Activated naive CD8-positive, alpha-beta T cell treated with anti-CD3 and anti-CD28 coated beads for 36 hours (primary cell): Measurements from ENCODE around the gene LRRC4C. TPM values are rescaled to one million over a fixed set of nuclear protein-coding genes. Genes with fewer than 3 reads are reported as not detected.
"Not testable (repeated sequence)": the region's sequence is repeated elsewhere in the genome, so short reads cannot be mapped to it uniquely, and the experiment has no call there.

ENCODE experiments used
- DNase-seq: peaks from one replicate; pipeline ENCODE4 v3.0.0; 2021
- H3K27ac Mint-ChIP-seq: one replicate; pipeline ENCODE4 v1.8.0; 2022; ENCODE audit warnings: mild to moderate bottlenecking, moderate library complexity, mixed read lengths
- H3K27me3 Mint-ChIP-seq: one replicate; pipeline ENCODE4 v1.8.0; 2022; ENCODE audit warnings: mild to moderate bottlenecking, mixed read lengths
- H3K36me3 Mint-ChIP-seq: one replicate; pipeline ENCODE4 v1.8.0; 2021; ENCODE audit warnings: mild to moderate bottlenecking, mixed read lengths
- H3K4me1 Mint-ChIP-seq: one replicate; pipeline ENCODE4 v1.8.0; 2021; ENCODE audit warnings: mixed read lengths
- H3K4me3 Mint-ChIP-seq: one replicate; pipeline ENCODE4 v1.8.0; 2022; ENCODE audit warnings: mild to moderate bottlenecking, moderate library complexity, mixed read lengths
- H3K9me3 Mint-ChIP-seq: one replicate; pipeline ENCODE4 v1.8.0; 2022; ENCODE audit warnings: mixed read lengths
- total RNA-seq, 2 experiments: library from RNA; stranded (reverse); gene quantifications; one replicate each; pipeline ENCODE4 v1.2.3, GENCODE V29; 2021

Gene LRRC4C
- total RNA-seq, 2 experiments from 2014 or later, result not detected

DNA sequence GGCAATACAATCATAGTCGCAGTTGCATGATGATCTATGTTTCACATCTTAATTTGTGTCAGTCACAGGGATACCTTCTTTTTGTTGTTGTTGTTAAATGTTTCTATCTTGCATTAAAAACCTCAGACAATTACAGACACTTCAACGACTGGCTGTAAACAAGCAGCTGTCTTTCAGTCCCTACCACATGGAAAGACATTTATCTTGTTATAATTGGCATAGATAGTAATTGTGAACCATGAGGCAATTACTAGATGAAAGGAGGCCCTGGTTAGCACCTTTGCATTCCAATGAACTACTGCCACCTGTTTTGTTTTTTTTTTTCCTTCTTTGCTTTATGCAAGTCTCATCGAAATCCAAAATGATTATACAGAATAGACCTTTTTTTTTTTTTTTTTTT lies 416.8 kb downstream of the LRRC4C start:
- H3K4me1 Mint-ChIP-seq, result no peaks in the 10 kb centered on the region
- DNase-seq, result no peak
- no peaks in the 10 kb centered on the region for H3K27me3 Mint-ChIP-seq
- no peaks in the 10 kb centered on the region for H3K36me3 Mint-ChIP-seq
- no peak overlapping the region for H3K4me3 Mint-ChIP-seq
- H3K27ac Mint-ChIP-seq, result no peak overlapping the region
- peaks cover 11% of the 10 kb centered on the region for H3K9me3 Mint-ChIP-seq

DNA sequence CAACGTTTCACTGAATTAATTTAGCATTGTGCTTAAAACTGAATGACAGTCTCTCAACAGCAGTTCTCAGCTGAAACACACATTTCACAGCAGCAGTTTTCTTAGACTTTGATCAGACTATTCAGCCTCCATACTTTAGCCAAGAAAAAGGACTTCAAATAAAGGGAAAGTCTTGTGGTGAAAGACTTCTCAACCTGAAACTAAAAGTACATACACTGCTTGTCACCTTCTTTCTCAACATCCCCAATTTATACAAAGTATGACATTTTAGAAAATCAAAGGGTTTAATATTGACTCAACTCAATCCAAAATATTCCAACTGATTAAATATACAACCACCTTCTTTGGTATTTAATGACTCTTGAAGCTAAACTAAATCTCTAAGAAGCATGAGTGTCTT lies 419.0 kb downstream of the LRRC4C start:
- Mint-ChIP-seq H3K36me3 (no peaks in the 10 kb centered on the region), H3K27ac (no peak overlapping the region), H3K9me3 (peaks cover 11% of the 10 kb centered on the region), H3K27me3 (no peaks in the 10 kb centered on the region), H3K4me1 (no peaks in the 10 kb centered on the region), H3K4me3 (no peak overlapping the region)
- no peak for DNase-seq

DNA sequence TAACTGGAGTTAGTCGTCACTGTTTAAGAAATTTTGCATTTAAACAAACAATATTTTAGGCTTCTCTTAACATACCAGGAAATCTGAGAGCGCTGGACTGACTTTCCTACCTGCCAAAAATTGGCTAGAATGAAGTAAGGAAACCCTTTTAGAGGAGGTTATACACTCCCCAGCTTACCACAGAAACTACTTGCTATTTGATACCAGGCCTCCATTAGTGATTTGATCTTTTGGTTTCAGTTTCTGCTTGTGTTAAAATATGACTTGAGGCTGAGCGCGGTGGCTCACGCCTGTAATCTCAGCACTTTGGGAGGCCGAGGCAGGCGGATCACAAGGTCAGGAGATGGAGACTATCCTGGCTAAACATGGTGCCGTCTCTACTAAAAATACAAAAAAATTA lies 419.9 kb downstream of the LRRC4C start:
- H3K36me3 Mint-ChIP-seq, result no peaks in the 10 kb centered on the region
- H3K4me1 Mint-ChIP-seq, result no peaks in the 10 kb centered on the region
- no peak overlapping the region for H3K27ac Mint-ChIP-seq
- no peak for DNase-seq
- H3K4me3 Mint-ChIP-seq, result no peak overlapping the region
- no peaks in the 10 kb centered on the region for H3K27me3 Mint-ChIP-seq
- peaks cover 11% of the 10 kb centered on the region for H3K9me3 Mint-ChIP-seq

DNA sequence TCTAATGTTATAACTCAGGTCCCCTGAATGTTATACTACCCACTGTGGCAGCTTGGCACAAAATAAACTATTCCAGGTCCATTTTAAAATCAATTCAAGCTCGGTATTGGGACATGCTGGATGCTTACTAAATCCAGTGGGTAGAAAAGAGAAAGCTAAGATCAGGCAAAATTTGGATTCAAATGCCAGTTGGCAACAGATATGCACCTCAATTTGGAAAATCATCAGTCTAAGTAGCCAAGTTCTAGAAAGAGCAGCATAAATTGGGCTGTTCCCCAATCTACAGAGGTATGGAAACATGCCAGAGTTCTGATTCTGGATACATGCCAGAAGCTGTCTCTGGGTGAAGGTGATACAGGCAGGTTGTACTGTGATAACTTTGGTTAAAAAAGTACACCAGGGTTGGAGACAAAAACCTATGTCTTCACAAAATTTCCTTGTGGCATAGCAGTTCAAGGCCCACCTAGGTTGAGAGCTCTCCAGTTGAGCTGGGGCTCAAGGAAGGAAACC lies 427.8 kb downstream of the LRRC4C start:
- Mint-ChIP-seq H3K4me3 (no peak overlapping the region), H3K27me3 (no peaks in the 10 kb centered on the region), H3K9me3 (peaks cover 10% of the 10 kb centered on the region), H3K27ac (no peak overlapping the region), H3K36me3 (no peaks in the 10 kb centered on the region), H3K4me1 (no peaks in the 10 kb centered on the region)
- DNase-seq, result no peak

DNA sequence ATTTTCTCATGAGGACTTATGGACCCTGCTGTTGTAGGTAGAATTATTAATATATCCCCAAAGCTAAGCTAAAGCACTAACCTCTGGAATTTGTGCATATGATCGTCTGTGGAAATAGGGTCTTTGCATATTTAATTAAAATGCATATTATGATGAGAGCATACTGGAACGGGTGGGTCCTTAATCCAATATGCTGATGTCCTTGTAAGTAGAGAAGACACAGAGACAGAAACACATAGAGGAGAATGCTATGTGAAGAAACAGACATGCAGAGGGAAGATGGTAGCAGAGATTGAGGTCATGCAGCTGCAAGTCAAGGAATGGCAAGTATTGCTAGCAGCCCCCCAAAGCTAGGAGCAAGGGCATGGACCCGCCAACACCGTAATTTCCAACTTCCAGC lies 439.2 kb downstream of the LRRC4C start:
- Mint-ChIP-seq H3K36me3 (no peaks in the 10 kb centered on the region), H3K4me1 (no peaks in the 10 kb centered on the region), H3K27ac (no peak overlapping the region), H3K27me3 (no peaks in the 10 kb centered on the region), H3K9me3 (peaks cover 13% of the 10 kb centered on the region), H3K4me3 (no peak overlapping the region)
- DNase-seq, result no peak

DNA sequence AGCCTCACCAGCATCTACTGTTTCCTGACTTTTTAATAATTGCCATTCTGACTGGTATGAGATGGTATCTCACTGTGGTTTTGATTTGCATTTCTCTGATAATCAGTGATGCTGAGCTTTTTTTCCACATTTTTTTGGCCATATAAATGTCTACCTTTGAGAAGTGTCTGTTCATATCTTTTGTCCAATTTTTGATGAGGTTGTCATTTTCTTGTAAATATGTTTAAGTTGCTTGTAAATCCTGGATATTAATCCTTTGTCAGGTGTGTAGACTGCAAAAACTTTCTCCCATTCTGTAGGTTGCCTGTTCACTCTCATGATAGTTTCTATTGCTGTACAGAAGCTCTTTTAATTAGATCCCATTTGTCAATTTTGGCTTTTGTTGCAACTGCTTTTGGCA lies 439.8 kb downstream of the LRRC4C start:
- not testable (repeated sequence) for H3K27me3 Mint-ChIP-seq, H3K4me1 Mint-ChIP-seq, H3K27ac Mint-ChIP-seq, DNase-seq, H3K4me3 Mint-ChIP-seq, H3K36me3 Mint-ChIP-seq
- peaks cover 11% of the 10 kb centered on the region for H3K9me3 Mint-ChIP-seq

DNA sequence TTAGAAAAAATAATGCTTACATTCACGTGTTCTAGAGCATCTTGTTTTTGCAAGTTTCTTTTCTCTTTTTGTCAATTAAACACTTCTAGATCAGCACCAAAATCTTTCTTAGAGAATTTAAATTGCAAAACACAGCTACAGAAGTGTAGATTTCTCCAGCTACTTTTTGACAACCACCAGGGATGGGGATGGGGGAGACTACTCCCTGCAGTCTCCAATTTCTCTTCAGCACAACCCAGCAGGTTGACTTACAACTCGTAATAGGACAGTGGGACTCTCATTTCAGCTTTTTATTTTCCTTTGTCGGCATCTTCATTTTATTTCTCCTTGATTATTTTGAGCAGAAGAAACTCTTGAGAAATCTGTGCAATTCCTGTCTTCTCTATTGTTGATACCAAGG lies 441.2 kb downstream of the LRRC4C start:
- Mint-ChIP-seq H3K9me3 (peaks cover 11% of the 10 kb centered on the region), H3K4me1 (no peaks in the 10 kb centered on the region), H3K27me3 (no peaks in the 10 kb centered on the region), H3K27ac (no peak overlapping the region), H3K4me3 (no peak overlapping the region), H3K36me3 (no peaks in the 10 kb centered on the region)
- no peak for DNase-seq

DNA sequence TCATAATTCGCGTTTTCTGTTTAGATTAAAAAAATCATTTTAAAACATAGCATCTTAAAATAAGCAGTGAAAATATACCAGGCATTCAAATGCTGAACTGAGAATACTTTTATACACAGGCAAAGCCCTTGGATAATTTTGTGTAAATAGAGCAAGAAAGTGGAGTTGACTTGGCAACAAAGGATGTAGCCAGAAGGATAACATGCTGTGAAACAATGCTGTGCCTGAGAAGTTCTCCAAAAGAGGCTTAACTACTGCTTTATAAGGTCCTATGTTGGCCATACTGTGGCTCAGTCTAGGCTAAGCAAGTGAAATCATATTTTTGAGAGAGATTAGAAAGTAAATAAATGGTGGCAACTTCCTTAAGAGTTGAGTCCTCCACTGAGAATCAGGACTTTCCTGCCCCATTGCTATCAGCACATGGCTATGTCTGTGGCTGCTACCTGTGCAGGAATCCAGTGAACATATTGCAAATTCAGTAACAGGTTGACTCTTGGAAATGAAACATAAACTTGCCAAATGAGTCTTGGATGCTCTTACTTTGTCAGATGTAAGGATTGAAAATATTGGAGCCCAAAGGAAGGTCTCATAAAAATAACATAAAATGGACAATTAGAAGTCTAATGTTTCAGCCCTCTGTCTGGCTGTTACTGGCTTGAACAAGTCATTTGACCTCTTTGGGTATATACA lies 448.9 kb downstream of the LRRC4C start:
- peaks cover 8% of the 10 kb centered on the region for H3K9me3 Mint-ChIP-seq

DNA sequence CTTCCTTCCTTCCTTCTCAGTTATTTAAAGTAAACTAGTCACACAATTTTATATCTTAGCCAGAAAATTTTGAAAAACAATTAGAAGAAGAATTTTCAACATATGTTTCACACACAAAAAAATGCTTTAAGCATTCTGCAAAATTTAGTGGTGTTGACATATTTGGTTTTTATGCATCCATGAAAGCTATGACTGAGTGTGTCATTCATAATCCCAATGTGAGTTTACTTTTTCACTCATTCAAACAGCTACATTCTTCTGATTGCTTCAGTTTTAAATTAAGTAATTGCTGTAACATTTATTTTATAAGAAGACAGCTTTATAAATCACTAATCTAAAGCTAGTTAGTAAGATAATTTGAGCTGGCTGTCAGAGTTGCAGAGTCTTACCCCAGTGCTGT lies 453.5 kb downstream of the LRRC4C start:
- no peak for DNase-seq
- Mint-ChIP-seq H3K4me1 (no peaks in the 10 kb centered on the region), H3K27me3 (no peaks in the 10 kb centered on the region), H3K9me3 (peaks cover 12% of the 10 kb centered on the region), H3K4me3 (no peak overlapping the region), H3K27ac (no peak overlapping the region), H3K36me3 (no peaks in the 10 kb centered on the region)

More for the DNA sequence above, 448.9 kb downstream of the LRRC4C start:
- Mint-ChIP-seq H3K36me3 (no peaks in the 10 kb centered on the region), H3K27me3 (no peaks in the 10 kb centered on the region), H3K27ac (no peak overlapping the region), H3K4me3 (no peak overlapping the region), H3K4me1 (no peaks in the 10 kb centered on the region)
- DNase-seq, result no peak

DNA sequence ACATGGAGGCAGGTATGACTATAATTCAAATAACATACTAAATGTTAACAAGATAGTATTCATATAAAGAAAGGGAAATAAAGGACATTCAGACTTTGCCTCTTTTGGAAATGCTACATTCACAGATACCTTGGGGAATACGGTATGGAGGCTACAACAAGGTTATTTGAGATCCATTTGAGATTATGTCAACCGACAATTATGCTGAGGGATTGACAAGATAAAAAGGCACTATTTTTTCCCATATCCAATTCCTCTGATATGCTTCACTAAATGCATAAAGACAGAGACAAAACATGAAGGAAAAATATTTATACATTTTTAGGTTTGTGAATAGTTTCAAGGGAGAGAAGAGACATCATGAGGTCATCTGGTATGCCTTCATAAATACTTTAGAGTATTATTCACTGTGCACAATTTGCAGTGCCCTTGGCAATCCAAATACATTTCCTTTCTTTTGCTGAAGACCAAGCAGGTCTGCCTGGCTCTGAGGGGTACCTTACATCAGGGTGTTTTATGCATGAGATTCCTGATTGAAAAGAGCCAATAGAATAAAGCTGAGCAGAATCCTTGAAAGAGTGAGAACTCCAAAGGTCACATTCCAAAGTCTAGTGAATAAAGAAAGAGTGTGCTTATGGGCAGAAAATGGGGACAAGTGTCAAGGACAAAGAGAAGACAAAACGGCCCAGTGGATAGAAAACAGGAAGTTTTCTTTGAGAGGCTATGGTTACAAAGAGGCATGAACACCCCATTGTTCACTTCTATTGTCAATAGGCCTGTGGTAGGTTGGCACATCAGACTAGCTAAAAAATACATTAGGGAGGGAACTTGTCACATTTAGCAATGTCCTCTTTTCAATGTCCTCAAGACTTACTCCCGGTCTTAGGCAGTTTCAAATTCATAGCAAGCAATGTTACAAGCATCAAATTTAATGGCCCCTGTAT lies 455.8 kb downstream of the LRRC4C start:
- H3K27ac Mint-ChIP-seq, result no peak overlapping the region
- no peak overlapping the region for H3K4me3 Mint-ChIP-seq
- DNase-seq, result no peak
- H3K9me3 Mint-ChIP-seq, result peaks cover 12% of the 10 kb centered on the region
- H3K36me3 Mint-ChIP-seq, result no peaks in the 10 kb centered on the region
- no peaks in the 10 kb centered on the region for H3K27me3 Mint-ChIP-seq
- no peaks in the 10 kb centered on the region for H3K4me1 Mint-ChIP-seq

DNA sequence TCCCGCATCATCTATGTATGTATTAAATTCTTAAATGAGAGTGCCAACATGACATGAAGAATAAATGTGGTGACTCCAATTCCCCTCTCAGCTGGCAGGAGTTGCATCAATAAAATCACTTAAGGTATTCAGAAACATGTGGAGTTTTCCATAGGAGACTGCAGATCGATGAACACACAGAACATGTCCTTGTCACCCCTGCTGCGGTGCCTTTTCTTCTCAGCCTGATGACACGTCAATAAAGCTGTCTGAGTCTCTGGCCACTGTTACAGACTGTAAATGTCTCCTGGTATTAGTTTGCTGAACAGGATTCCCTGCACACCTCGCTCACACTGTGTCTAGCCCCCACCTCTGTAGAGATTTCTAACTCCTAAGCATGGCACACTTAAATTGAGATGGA lies 460.5 kb downstream of the LRRC4C start:
- no peaks in the 10 kb centered on the region for H3K36me3 Mint-ChIP-seq
- H3K9me3 Mint-ChIP-seq, result peaks cover 14% of the 10 kb centered on the region
- H3K4me1 Mint-ChIP-seq, result no peaks in the 10 kb centered on the region
- H3K27ac Mint-ChIP-seq, result no peak overlapping the region
- H3K27me3 Mint-ChIP-seq, result no peaks in the 10 kb centered on the region
- H3K4me3 Mint-ChIP-seq, result no peak overlapping the region
- DNase-seq, result no peak

DNA sequence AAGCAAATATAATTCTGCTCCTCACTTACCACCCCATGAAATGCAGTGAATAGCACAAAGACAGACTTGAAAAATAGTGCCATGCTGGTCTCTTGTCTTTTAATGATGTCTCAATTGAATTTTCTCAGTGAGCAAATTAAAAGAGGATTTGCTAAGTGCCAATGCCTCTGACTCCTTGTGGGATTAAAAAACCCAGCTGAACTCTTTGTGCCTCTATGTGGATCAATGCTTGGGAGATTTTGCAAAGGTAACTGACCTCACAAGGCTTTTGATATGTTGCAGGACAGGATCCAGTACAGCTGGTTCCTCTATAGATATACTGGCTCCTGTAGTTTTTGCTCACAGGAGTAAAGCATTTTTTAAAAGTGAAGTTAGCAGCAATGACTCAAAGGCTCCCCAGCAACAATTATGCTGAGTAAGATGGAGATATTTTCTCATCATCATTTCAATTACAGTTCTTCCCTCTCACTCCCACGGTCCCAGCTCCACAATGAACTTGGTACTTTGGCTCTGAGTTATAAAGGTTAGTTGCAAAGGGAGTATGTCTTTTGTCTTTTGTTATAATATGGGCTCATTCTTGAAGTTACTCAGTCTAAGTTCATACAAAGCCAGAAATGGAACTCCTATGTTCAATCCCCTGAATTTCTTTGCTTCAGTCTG lies 471.5 kb downstream of the LRRC4C start:
- no peaks in the 10 kb centered on the region for H3K4me1 Mint-ChIP-seq

DNA sequence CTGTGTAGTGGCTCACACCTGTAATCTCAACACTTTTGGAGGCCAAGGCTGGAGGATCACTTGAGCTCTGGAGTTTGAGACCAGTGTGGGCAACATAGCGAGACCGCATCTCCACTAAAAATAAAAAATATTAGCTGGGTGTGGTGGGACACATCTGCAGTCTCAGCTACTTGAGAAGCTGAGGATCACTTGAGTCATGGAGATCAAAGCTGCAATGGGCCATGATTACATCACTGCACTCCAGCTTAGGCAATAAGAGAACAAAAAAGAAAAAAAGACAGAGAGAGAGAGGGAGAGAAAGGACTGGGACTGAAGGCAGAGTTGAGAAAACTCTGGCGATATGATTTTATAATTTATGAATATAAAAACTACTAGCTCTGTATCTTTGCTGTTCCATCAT lies 473.1 kb downstream of the LRRC4C start:
- H3K27me3 Mint-ChIP-seq, result no peaks in the 10 kb centered on the region
- H3K27ac Mint-ChIP-seq, result no peak overlapping the region
- DNase-seq, result no peak
- no peaks in the 10 kb centered on the region for H3K4me1 Mint-ChIP-seq
- no peaks in the 10 kb centered on the region for H3K36me3 Mint-ChIP-seq
- H3K9me3 Mint-ChIP-seq, result peaks cover 22% of the 10 kb centered on the region
- H3K4me3 Mint-ChIP-seq, result no peak overlapping the region

More for the DNA sequence above, 471.5 kb downstream of the LRRC4C start:
- Mint-ChIP-seq H3K27me3 (no peaks in the 10 kb centered on the region), H3K4me3 (no peak overlapping the region), H3K36me3 (no peaks in the 10 kb centered on the region), H3K27ac (no peak overlapping the region), H3K9me3 (peaks cover 20% of the 10 kb centered on the region)
- no peak for DNase-seq

DNA sequence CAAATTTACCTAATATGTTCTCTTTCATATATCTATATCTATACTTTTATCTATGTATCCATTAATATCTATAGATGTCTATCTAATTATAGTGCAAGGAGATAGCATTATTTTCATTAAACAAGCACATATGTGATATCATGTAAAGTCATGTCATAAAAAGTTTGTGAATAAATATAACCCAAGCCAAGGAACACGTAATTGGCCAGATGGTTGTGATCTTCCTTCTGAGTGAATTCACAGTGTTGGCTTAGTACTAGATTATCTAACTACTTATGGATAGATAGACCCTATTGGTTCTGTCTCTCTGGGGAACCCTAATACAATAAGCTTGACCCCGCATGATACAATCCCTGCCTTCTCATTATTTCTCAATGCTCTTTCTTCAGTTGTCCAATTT lies 484.4 kb downstream of the LRRC4C start:
- H3K4me1 Mint-ChIP-seq, result no peaks in the 10 kb centered on the region
- no peak overlapping the region for H3K4me3 Mint-ChIP-seq
- no peak for DNase-seq
- H3K27ac Mint-ChIP-seq, result no peak overlapping the region
- no peaks in the 10 kb centered on the region for H3K27me3 Mint-ChIP-seq
- peaks cover 12% of the 10 kb centered on the region for H3K9me3 Mint-ChIP-seq
- no peaks in the 10 kb centered on the region for H3K36me3 Mint-ChIP-seq

DNA sequence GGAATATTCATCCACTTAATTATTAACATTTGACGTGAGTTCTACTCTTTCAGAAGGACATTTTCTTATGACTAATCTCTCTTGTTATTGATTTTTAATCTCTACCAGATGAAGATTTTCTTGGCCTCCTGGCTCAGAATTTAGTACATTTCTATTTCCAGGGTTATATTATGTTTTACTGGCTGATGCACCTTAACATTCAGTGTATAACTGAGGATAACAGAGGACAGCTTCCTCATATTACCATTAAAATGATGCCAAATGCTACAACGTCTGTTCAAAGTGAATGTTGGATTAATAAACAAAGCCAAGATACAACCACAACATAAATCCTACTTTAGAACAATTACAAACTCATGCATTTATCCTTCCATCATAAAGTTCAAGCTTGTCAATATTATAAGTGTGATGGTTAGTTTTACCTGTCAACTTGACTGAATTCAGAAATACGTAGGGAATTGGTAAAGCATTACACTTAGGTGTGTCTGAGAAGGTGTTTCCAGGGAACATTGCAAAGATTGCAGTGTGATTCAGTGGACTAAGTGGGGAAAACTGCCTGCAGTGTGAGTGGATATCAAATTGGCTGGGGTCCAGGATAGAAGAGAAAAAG lies 485.2 kb downstream of the LRRC4C start:
- no peak for DNase-seq
- no peaks in the 10 kb centered on the region for H3K36me3 Mint-ChIP-seq
- no peaks in the 10 kb centered on the region for H3K27me3 Mint-ChIP-seq
- no peak overlapping the region for H3K4me3 Mint-ChIP-seq
- peaks cover 12% of the 10 kb centered on the region for H3K9me3 Mint-ChIP-seq
- no peak overlapping the region for H3K27ac Mint-ChIP-seq
- H3K4me1 Mint-ChIP-seq, result no peaks in the 10 kb centered on the region
